GM21723 (cell line): Measurements from ENCODE around the gene HTT.

Source experiments
- ATAC-seq: cut with Tn5 transposase; IDR thresholded peaks from one replicate; pipeline ENCODE4 v1.9.1; 2021; ENCODE audit warnings: mild to moderate bottlenecking, moderate library complexity; ENCODE audit not compliant: unreplicated experiment

The HTT gene

GRCh38 chr4:3285558-3286334 lies 211.3 kb downstream of the HTT start:
- peak; percentile 81 for ATAC-seq

GRCh38 chr4:3286335-3287175 lies 212.1 kb downstream of the HTT start:
- no peak for ATAC-seq

DNA sequence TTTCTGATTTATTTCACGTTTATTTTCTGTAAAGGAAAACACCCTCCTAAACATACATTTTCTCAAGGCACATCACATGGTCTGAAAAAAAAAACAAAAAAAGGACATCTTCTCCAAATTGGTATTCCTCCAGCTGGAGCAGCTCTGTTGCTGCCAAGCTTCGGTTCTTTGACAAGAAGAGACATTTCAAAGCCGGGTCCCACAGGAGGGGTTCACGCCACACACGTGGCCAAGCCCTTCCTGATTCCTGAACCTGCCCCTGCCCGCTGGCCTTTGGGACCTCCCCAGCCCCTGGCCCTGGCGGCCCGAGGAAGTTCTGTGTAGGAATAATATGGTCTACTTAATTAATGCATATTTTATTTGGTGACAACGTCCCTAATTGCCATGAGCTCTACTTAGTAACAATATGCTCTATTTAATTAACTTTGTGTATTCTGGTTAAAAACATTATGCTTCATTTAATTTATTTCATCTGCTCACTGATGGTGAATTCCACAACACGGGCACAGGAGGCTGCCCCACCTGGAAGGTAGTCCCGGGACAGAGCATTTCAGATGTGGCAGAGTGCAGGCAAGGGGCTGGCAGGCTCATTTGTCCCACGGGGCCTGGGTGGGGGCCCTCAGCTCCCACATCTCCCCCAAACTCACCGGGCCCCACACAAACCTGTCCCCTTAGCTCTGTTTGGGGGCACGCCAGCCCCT lies 212.9 kb downstream of the HTT start:
- ATAC-seq = no peak

DNA sequence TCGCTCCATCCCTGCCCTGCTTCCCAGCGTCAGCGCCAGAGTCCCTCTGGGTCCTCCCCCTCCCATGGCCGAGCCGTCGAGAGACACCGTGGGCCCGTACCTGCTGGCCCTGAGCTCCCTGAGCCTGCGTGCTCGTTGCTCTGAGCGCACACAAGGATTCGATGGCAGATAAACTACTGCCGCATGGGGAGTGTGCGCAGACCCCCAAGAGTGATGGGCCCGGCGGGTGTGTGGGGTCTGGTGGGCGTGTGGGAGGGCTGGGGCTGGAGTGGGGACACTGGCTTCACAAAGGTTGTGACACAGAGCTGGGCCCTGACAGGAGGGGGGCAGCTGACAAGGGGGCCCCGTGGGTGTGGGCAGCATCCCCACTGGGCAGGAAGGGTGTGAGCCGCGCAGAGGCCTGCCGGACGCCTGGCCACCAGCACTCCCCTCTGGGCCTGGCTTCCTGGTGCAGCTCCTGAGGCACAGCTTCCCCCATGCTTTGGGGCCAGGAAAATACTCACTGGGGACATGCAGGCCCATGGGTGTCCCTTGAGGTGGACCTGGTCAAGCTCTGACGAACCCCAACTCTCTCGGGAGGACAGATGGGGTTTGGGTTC lies 213.6 kb downstream of the HTT start:
- no peak for ATAC-seq

DNA sequence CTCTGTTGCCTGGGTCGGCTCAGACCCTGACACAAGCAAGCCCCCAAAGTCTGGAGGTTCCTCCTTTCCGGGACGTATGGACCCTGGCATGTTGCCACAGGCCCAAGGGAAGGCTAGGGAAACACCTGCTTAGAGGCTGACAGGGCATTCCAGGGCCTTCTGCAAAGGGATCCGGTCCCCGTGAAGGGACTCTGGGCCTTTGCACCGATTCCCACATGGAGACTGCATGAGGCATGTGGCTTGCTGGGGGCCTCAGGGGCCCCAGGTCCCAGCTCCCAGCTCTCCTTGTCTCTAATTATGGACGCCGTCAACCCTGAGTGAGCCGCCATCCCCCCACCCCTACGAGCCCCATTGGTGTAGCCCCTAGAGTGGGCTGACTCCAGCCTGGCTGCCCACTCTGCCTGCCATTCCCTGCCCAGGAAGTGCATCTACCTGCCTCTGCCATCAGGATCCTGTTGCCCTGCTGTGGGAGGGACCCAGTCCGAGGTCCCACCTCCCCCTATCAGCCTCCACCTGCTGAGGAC lies 214.2 kb downstream of the HTT start:
- ATAC-seq = no peak

DNA sequence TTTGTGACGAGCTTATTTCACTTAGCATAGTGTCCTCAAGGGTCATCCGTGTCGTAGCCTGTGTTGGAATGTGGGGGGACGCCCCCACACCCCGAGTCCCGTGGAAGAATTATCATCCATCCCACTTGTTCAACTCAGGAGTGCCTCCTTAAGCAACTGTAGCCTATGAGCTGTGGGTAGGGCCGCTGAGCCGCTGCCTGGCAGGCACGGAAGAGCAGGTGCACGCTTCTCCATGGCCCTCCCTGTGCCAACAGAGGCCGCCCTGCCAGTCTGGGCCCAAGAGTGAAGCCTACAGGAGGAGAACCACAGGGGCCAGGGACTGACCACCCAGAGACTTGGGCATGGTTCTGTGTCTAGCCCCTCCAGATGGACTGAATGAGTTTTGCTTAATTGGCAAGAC lies 216.0 kb downstream of the HTT start:
- no peak for ATAC-seq

DNA sequence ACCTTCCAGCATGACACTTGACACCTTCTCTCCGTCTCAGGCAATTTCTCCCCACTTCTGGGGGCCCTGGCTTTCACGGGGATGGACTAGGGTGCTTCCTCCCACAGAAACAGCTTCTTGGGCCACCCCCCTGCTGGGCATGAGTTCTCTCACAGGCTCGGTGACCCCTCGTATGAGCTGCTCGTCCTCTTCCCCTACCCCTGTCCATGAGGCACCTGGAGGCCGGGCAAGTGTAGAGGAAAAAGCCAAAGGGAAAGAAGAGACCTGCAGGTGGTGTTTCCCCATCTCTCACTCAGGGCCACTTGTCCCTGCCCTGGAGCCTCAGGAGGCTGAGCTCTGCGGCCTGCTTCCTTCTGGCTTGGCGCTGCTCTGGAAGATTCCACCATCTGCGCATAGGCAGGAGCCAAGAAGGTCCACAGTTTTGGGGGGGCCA lies 216.4 kb downstream of the HTT start:
- ATAC-seq = no peak

DNA sequence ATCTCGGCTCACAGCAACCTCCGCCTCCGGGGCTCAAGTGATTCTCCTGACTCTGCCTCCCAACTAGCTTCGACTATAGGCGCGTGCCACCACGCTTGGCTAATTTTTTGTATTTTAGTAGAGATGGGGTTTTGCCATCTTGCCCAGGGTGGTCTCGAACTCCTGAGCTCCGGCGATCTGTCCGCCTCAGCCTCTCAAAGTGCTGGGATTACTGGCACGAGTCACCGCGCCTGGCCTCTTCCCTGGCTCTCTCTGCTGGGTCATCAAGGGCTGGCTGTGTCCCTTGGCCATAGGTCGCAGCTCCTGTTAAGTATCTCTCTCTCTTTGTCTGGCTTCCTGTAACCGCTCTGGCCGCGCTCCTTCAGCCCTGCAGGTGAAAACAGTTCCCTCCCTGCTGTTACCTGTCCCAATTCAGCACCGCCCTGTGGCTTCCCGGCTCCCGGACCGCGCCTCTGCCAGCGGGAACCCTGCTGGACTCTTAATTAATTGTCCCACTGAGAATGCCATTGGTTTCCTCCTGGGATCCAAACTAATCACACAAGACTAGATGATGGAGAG lies 217.0 kb downstream of the HTT start:
- no peak for ATAC-seq

DNA sequence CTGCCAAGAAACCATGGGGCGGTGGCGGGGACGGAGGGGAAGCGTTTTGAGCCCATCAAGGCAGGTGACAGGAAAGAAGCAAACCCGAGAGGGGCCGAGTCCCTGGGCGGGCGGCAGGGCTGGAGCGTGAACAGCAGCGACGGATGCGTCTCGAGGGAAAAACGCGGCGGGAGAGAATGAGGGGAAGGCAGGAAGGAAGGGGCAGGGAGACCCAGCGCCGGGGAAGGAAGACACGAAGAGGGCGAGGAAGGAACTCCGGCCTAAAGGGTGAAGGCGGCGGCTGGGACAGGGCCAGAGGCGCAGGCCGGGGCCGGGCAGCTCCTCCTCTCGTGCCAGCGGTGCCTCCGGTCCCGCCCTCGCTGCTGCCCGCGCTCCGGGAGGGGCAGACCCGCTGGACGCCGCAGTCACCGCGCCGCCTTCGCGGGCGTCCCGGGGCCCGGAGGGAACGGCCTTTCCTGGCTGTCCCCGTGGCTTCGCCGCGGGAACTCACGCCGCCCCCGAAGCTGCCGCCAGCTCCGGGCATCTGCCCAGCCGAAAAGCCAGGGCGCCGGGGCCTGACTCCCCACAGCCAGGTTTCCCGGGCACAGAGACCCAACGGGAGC lies 217.6 kb downstream of the HTT start:
- ATAC-seq = peak; percentile 23

- ATAC-seq = peak; percentile 86
These were observed 218.3 kb downstream of the HTT start, which contains the start of gene RGS12 for GRCh38 chr4:3292571-3293400. Gene RGS12 (plus strand): TSS chr4:3293021. CDS start chr4:3316171, 23,150 bp downstream.
